NCI-H128 (cell line): Measurements from ENCODE around the gene RPS6KB2.
"Not testable (repeated sequence)": the region's sequence is repeated elsewhere in the genome, so short reads cannot be mapped to it uniquely, and the experiment has no call there.

Experiments used
- DNase-seq: peaks from one replicate; lab custom pipeline; 2025; ENCODE audit not compliant: unreplicated experiment; lab: John Stamatoyannopoulos, UW

Gene RPS6KB2

GRCh38 chr11:67397536-67397935 is 30.8 kb upstream of the RPS6KB2 start:
- no peak for DNase-seq

GRCh38 chr11:67397986-67398660 is 30.2 kb upstream of the RPS6KB2 start:
- no peak for DNase-seq

GRCh38 chr11:67398661-67399563 is 29.4 kb upstream of the RPS6KB2 start:
- no peak for DNase-seq

GRCh38 chr11:67400251-67400941 is 27.9 kb upstream of the RPS6KB2 start:
- DNase-seq: no peak

- DNase-seq: no peak
These were observed 27.3 kb upstream of the RPS6KB2 start for GRCh38 chr11:67400942-67401494.

DNA sequence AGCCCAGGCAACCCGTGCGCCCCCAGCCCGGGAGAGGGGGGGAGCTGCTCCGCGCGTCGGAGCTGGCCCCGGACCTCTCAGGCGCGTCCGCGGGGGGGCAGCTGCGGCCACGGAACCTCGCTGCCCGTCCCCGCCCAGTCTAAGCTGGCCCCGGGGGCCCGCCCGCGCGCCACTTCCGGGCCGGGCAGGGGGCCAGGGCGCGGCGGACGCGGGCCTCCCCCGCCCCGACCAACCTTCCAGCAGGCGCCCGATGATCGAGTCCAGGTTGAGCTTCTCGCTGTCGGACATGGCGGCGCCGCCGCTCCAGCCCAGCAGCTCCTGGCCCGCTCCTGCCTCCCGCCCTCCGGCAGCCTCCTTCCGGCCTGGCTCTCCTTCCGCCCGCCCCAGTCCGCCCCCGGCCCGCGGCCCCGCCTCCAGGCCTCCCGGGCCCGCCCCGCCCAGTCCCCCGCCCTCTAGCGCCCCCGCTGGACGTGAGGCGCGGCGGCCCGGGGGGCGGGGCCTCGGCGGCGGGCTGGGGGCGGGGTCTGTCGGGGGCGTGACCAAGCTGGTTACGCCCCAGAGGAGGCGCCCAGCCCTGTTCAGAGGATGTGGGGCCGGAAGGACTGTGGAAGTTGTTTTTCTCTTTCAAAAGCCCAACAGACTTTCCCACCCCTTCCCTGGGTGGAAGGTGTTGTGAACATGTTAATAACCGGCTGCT is 26.7 kb upstream of the RPS6KB2 start, which contains the start of gene PPP1CA:
TSS of gene PPP1CA (minus strand) at position 364 of the 697 bp plus-strand sequence. CDS start at position 288, 76 bp downstream.
- DNase-seq: peak; percentile 78

DNA sequence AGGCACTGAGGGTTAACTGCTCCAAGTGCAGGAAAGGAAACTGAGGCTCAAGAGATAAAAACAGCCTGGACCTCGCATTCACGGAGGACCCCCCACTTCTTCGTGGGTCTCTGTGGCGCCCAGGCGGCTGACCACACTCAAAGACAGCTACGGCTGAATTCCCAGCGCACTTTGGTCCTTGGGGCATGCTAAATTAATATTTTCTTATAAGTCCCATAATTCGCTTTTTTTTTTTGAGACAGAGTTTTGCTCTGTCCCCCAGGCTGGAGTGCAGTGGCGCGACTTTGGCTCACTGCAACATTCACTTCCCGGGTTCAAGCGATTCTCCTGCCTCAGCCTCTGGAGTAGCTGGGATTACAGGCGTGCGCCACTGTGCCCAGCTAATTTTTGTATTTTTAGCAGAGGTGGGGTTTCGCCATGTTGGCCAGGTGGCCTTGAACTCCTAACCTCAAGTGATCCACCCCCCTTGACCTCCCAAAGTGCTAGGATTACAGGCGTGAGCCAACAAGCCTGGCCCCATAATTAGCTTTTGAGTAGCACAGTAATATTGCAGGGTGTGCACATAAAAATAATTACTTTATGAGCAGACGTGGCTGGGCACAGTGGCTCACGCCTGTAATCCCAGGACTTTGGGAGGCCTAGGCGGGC is 26.0 kb upstream of the RPS6KB2 start:
- not testable (repeated sequence) for DNase-seq

GRCh38 chr11:67403085-67403484 is 25.2 kb upstream of the RPS6KB2 start:
- DNase-seq: not testable (repeated sequence)

DNA sequence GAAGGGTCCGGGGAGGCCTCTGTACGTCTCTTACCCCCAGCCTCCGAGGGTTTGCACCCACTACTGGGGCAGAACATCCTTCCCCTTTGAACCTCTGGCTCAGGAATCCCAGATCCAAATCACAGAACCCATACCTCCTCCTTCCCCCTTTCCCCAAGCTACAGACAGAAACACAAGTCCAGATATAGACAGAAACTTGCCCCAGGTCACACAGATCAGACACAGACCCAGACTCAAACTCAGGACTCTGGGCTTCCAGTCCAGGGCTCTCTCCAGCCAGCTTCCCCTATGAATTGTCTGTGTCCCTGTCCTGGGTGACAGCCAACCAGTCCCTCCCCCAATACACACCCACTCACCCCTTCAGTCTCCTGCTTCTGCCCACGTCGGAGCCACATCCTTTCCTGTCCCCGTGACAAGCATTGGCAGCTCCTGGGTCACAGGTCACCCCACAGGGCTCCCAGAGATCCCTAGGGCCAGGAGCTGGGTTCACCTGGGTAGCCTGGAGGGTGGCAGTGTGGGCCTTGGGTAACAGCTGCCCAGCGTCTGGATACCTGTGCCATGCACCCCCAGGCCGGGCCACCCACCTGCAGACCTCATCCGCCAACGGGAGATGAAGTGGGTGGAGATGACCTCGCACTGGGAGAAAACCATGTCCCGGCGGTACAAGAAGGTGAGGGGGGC is 23.6 kb upstream of the RPS6KB2 start:
- no peak for DNase-seq

- no peak for DNase-seq
These were observed 23.1 kb upstream of the RPS6KB2 start for GRCh38 chr11:67405196-67405567.

- DNase-seq: no peak
These were observed 22.5 kb upstream of the RPS6KB2 start for GRCh38 chr11:67405688-67406339.

- no peak for DNase-seq
These were observed 21.8 kb upstream of the RPS6KB2 start for GRCh38 chr11:67406420-67406968.

GRCh38 chr11:67406969-67407687 is 21.2 kb upstream of the RPS6KB2 start:
- DNase-seq: no peak

DNA sequence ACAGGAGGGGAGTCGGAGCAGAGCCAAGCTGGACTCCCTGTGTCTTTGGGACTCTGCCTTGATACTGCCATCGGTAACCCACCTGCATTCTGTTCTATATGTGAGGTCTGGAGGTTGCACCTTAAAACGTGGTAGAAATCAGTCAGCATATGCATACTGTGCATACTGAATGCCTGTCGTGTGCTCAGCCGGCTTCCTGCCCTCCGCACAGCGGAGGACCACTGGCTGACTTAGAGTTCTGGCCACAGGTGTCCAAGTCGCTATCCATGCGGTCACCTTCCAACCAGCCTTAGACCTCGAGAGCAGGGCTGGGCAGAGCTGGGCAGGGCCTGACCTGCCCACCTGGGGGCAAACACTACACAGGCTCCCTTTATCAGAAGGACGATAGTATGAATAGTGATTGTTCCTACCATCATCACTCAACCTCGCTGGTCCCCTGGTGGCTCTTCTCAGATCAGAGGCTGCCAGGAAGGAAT is 20.6 kb upstream of the RPS6KB2 start:
- no peak for DNase-seq

DNA sequence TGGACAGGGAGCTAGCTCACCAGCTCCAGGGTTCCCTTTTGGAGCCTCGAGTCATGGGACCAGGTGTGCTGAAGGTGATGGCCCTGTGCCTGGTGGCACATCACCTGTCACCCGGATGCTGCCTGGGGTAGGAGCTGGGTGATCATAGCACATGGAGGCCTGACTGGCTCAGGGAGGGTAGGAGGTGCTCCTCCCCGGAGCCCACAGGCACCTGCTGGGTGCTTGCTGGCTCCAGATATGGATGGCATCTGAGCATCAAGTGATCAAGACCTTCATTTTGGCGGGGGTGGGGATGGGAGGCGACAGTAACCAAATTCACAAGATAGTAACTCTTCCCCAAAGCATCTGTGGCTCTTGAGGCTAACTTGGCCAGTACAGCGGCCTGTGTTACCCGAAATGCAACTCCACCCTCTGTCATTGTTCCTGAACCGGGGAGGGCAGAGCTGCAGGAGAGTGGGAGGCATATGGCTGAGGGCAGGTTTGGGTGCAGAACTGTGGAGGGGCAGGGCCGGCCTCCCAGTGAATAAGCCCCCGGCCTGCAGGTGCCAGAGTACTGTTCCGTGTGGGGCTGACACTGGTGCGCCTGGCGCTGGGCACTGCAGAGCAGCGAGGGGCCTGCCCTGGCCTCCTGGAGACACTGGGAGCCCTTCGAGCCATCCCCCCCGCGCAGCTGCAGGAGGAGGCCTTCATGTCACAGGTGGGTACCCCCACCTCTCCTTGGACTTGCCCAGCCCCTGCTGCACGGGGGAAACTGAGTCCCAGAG is 19.7 kb upstream of the RPS6KB2 start:
- no peak for DNase-seq

DNA sequence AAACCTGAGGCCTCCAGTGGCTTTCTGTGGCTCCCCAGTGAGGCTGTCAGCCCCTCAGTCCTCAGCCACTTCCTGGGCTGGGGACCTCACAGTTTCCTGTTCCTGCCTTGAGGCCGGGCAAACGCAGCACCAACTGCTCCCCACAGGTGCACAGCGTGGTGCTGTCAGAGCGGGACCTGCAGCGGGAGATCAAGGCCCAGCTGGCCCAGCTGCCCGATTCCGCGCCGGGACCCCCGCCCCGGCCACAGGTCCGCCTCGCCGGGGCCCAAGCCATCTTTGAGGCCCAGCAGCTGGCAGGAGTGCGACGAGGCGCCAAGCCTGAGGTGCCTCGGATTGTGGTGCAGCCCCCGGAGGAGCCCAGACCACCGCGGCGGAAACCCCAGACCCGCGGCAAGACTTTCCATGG is 19.0 kb upstream of the RPS6KB2 start:
- DNase-seq: no peak

GRCh38 chr11:67409781-67410368 is 18.4 kb upstream of the RPS6KB2 start:
- DNase-seq: no peak
